ENCODE results near the gene ALDH9A1. TPM values are rescaled to one million over a fixed set of nuclear protein-coding genes. Genes with fewer than 3 reads are reported as not detected.

Gene ALDH9A1
- total and polyA plus RNA-seq, 2 donors (not counting 1 experiment from before 2014, with no cell fraction given) = 217 to 270 TPM

DNA sequence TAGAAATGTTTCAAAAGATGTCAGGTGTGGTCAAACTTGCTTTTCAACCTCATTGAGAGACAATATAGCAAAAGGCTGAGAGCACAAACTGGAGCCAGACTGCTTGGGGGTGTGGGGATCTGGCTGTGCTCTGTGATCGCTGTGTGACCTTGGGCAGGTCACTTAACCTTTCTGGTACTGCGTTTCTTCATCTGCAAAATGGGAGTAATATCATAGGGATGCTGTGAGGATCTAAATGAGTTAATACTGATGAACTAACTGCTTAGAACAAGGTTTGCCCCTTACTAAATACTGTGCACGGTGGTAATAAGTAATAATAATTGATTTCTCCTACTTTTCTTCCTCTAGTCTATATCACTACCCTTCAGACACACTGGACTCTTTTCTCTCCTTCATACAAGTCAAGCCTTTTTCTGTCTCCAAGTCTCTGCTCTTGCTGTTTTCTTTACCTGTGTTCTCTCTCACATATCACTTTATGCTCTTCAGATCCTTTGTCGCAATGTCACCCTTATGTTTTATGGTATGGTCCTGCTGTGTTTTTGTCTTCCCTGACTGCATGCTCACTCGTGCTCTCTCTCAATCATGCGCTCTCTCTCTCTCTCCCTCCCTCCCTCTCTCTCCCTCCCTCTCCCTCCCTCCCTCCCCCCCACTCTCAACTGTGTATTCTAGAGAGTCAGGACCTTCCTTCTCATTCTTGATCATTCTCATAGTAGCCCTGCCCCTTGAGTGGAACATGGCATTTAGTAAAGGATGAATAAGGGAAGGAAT, 64.0 kb downstream of the ALDH9A1 start:
- DNase-seq (ENCODE audit: low read depth in 2 of 2) = no peak
- TF ChIP-seq, protein P1, sequence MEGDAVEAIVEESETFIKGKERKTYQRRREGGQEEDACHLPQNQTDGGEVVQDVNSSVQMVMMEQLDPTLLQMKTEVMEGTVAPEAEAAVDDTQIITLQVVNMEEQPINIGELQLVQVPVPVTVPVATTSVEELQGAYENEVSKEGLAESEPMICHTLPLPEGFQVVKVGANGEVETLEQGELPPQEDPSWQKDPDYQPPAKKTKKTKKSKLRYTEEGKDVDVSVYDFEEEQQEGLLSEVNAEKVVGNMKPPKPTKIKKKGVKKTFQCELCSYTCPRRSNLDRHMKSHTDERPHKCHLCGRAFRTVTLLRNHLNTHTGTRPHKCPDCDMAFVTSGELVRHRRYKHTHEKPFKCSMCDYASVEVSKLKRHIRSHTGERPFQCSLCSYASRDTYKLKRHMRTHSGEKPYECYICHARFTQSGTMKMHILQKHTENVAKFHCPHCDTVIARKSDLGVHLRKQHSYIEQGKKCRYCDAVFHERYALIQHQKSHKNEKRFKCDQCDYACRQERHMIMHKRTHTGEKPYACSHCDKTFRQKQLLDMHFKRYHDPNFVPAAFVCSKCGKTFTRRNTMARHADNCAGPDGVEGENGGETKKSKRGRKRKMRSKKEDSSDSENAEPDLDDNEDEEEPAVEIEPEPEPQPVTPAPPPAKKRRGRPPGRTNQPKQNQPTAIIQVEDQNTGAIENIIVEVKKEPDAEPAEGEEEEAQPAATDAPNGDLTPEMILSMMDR (conservative IDR thresholded peaks at IDR 0.05 in 1 of 2, IDR thresholded peaks at IDR 0.05 in 1 of 2; ENCODE audit: low read depth in 1 of 2, low read length in 2 of 2) = no peak
- TF ChIP-seq EZH2 (IDR thresholded peaks at IDR 0.05; ENCODE audit: low read length, missing control alignments) = no peak
- Histone ChIP-seq H3K27me3 (ENCODE audit: control insufficient read depth, insufficient read depth, low read length) (no peaks in the 10 kb centered on the region), H2AFZ (ENCODE audit: low read length) (no peak overlapping the region), H3K9ac (ENCODE audit: insufficient read depth, low read length) (no peak overlapping the region), H3K27ac (ENCODE audit: insufficient read depth, low read length) (peak overlapping the region; percentile 6), H3K36me3 (ENCODE audit: control insufficient read depth, insufficient read depth, low read length) (peaks cover 3% of the 10 kb centered on the region), H3K9me3 (ENCODE audit: control insufficient read depth, insufficient read depth, low read depth, low read length) (no peaks in the 10 kb centered on the region), H3K4me2 (ENCODE audit: extremely low read depth, insufficient read depth, low read length) (peak overlapping the region; percentile 80), H3K4me3 (replicated peaks in 1 of 4; ENCODE audit: control extremely low read depth in 1 of 4, insufficient read depth in 1 of 4, low read depth in 3 of 4, low read length in 4 of 4) (peak overlapping the region in 1 of 4 experiments; percentile 99), H3K79me2 (ENCODE audit: control insufficient read depth, insufficient read depth, low read length) (peaks cover 60% of the 10 kb centered on the region), H3K4me1 (ENCODE audit: control insufficient read depth, extremely low read depth, insufficient read depth, low read length) (peaks cover 4% of the 10 kb centered on the region), H4K20me1 (ENCODE audit: control insufficient read depth, extremely low read depth, insufficient read depth, low read length) (no peaks in the 10 kb centered on the region)

DNA sequence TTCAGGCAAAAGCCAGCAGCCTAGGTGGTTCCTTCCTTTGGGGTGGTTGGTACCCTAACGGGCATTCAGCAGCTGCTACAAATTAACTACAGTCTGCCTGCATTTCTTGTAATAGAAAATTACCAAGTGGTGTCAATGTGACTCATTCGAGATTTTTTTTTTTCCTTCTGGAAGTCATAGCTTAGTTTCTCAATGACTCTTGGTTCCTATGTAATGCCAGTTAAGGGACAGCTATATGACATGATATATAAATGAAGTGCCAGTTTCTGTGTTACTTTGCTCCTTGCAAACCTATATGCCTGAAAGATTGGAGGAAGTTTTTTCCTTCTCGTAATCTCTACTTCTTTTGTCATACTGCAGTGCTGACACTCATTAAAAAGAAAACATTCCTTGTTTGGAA, 64.7 kb downstream of the ALDH9A1 start:
- Histone ChIP-seq H3K9me3 (ENCODE audit: control insufficient read depth, insufficient read depth, low read depth, low read length) (no peaks in the 10 kb centered on the region), H3K27ac (ENCODE audit: insufficient read depth, low read length) (no peak overlapping the region), H3K4me3 (replicated peaks in 1 of 4; ENCODE audit: control extremely low read depth in 1 of 4, insufficient read depth in 1 of 4, low read depth in 3 of 4, low read length in 4 of 4) (peak overlapping the region in 3 of 4 experiments; percentile 10 to 99 (median 98)), H4K20me1 (ENCODE audit: control insufficient read depth, extremely low read depth, insufficient read depth, low read length) (no peaks in the 10 kb centered on the region), H3K9ac (ENCODE audit: insufficient read depth, low read length) (no peak overlapping the region), H3K4me1 (ENCODE audit: control insufficient read depth, extremely low read depth, insufficient read depth, low read length) (peaks cover 4% of the 10 kb centered on the region), H3K79me2 (ENCODE audit: control insufficient read depth, insufficient read depth, low read length) (peaks cover 53% of the 10 kb centered on the region), H3K27me3 (ENCODE audit: control insufficient read depth, insufficient read depth, low read length) (no peaks in the 10 kb centered on the region), H2AFZ (ENCODE audit: low read length) (no peak overlapping the region), H3K4me2 (ENCODE audit: extremely low read depth, insufficient read depth, low read length) (peak overlapping the region; percentile 80), H3K36me3 (ENCODE audit: control insufficient read depth, insufficient read depth, low read length) (peaks cover 1% of the 10 kb centered on the region)
- TF ChIP-seq, protein P1 (conservative IDR thresholded peaks at IDR 0.05 in 1 of 2, IDR thresholded peaks at IDR 0.05 in 1 of 2; ENCODE audit: low read depth in 1 of 2, low read length in 2 of 2) = no peak
- no peak for TF ChIP-seq EZH2 (IDR thresholded peaks at IDR 0.05; ENCODE audit: low read length, missing control alignments)
- DNase-seq (ENCODE audit: low read depth in 2 of 2) = peak; percentile 51 to 54

DNA sequence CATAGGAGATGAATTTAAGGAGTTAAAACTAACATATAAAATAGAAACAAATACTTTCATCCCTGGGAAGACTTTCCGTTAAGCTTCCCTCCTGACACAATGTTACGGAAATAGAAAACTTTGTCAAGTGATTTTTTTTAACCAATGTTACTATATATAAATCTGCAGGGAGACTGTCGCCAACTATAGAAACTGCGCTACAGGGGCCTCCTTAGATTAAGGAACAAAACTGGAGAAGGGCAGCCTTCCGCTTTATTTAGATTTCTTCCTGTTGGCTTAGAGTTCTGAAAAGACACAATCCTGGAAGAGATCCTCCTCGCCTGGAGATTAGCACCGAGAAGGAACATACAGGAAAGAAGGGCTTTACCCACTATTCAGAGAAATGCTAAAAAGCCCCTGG, 65.9 kb downstream of the ALDH9A1 start:
- Histone ChIP-seq H3K9ac (ENCODE audit: insufficient read depth, low read length) (peak overlapping the region; percentile 87), H3K27me3 (ENCODE audit: control insufficient read depth, insufficient read depth, low read length) (no peaks in the 10 kb centered on the region), H3K4me2 (ENCODE audit: extremely low read depth, insufficient read depth, low read length) (peak overlapping the region; percentile 80), H2AFZ (ENCODE audit: low read length) (no peak overlapping the region), H3K36me3 (ENCODE audit: control insufficient read depth, insufficient read depth, low read length) (peaks cover 1% of the 10 kb centered on the region), H3K4me1 (ENCODE audit: control insufficient read depth, extremely low read depth, insufficient read depth, low read length) (peaks cover 4% of the 10 kb centered on the region), H3K4me3 (replicated peaks in 1 of 4; ENCODE audit: control extremely low read depth in 1 of 4, insufficient read depth in 1 of 4, low read depth in 3 of 4, low read length in 4 of 4) (peak overlapping the region; percentile 81 to 99 (median 90)), H4K20me1 (ENCODE audit: control insufficient read depth, extremely low read depth, insufficient read depth, low read length) (no peaks in the 10 kb centered on the region), H3K79me2 (ENCODE audit: control insufficient read depth, insufficient read depth, low read length) (peaks cover 48% of the 10 kb centered on the region), H3K27ac (ENCODE audit: insufficient read depth, low read length) (peak overlapping the region; percentile 85), H3K9me3 (ENCODE audit: control insufficient read depth, insufficient read depth, low read depth, low read length) (no peaks in the 10 kb centered on the region)
- DNase-seq (ENCODE audit: low read depth in 2 of 2) = no peak
- TF ChIP-seq EZH2 (IDR thresholded peaks at IDR 0.05; ENCODE audit: low read length, missing control alignments) = no peak
- TF ChIP-seq, protein P1 (conservative IDR thresholded peaks at IDR 0.05 in 1 of 2, IDR thresholded peaks at IDR 0.05 in 1 of 2; ENCODE audit: low read depth in 1 of 2, low read length in 2 of 2) = no peak
